Measurements from ENCODE around the gene MARCHF6. TPM values are rescaled to one million over a fixed set of nuclear protein-coding genes. Genes with fewer than 3 reads are reported as not detected.
"Not testable (repeated sequence)": the region's sequence is repeated elsewhere in the genome, so short reads cannot be mapped to it uniquely, and the experiment has no call there.

The MARCHF6 gene
- polyA plus RNA-seq, 3 donors from 2014 or later = 23.3 to 54.5 (median 52.5) TPM

- H3K27me3 Mint-ChIP-seq (ENCODE audit: low read depth in 3 of 3); H3K9me3 Mint-ChIP-seq; H3K4me3 Mint-ChIP-seq; H3K4me1 Mint-ChIP-seq; DNase-seq: not testable (repeated sequence)
- H3K36me3 Mint-ChIP-seq = peaks cover 17 to 49% (median 26%) of the 10 kb centered on the region in 3 donors
- H3K27ac Mint-ChIP-seq = peak overlapping the region in 3 of 6 donors; percentile 9 to 23 (median 22)
Measured at GRCh38 chr5:10392567-10393328, 39.3 kb downstream of the MARCHF6 start.

GRCh38 chr5:10393491-10393890 lies 40.0 kb downstream of the MARCHF6 start:
- peaks cover 1 to 11% of the 10 kb centered on the region in 2 donors for H3K4me1 Mint-ChIP-seq
- H3K27ac Mint-ChIP-seq = peak overlapping the region in 4 of 6 donors; percentile 42 to 74 (median 60)
- no peaks in the 10 kb centered on the region for H3K9me3 Mint-ChIP-seq
- H3K36me3 Mint-ChIP-seq = peaks cover 17 to 52% (median 26%) of the 10 kb centered on the region in 3 donors
- DNase-seq = no peak
- no peak overlapping the region for H3K4me3 Mint-ChIP-seq
- H3K27me3 Mint-ChIP-seq (ENCODE audit: low read depth in 3 of 3) = no peaks in the 10 kb centered on the region

- H3K27me3 Mint-ChIP-seq (ENCODE audit: low read depth in 3 of 3) = peaks cover 0 to 3% (median 0%) of the 10 kb centered on the region in 3 donors
- peaks cover 1 to 11% of the 10 kb centered on the region in 2 donors for H3K4me1 Mint-ChIP-seq
- no peaks in the 10 kb centered on the region for H3K9me3 Mint-ChIP-seq
- H3K27ac Mint-ChIP-seq = peak overlapping the region in 1 of 6 donors; percentile 3
- DNase-seq = no peak
- no peak overlapping the region for H3K4me3 Mint-ChIP-seq
- H3K36me3 Mint-ChIP-seq = peaks cover 14 to 47% (median 20%) of the 10 kb centered on the region in 3 donors
Measured at GRCh38 chr5:10396552-10396951, 43.1 kb downstream of the MARCHF6 start.

GRCh38 chr5:10399839-10400238 lies 46.3 kb downstream of the MARCHF6 start:
- Mint-ChIP-seq H3K4me3 (no peak overlapping the region), H3K27me3 (ENCODE audit: low read depth in 3 of 3) (peaks cover 0 to 3% (median 0%) of the 10 kb centered on the region in 3 donors), H3K27ac (no peak overlapping the region), H3K9me3 (no peaks in the 10 kb centered on the region), H3K4me1 (peaks cover 1 to 5% of the 10 kb centered on the region in 2 donors), H3K36me3 (peaks cover 14 to 44% (median 18%) of the 10 kb centered on the region in 3 donors)
- DNase-seq = no peak

GRCh38 chr5:10400411-10400810 lies 46.9 kb downstream of the MARCHF6 start:
- no peak for DNase-seq
- Mint-ChIP-seq H3K4me3 (no peak overlapping the region), H3K4me1 (peaks cover 1 to 5% of the 10 kb centered on the region in 2 donors), H3K27me3 (ENCODE audit: low read depth in 3 of 3) (peaks cover 0 to 3% (median 0%) of the 10 kb centered on the region in 3 donors), H3K36me3 (peaks cover 12 to 42% (median 18%) of the 10 kb centered on the region in 3 donors), H3K9me3 (no peaks in the 10 kb centered on the region), H3K27ac (peak overlapping the region in 3 of 6 donors; percentile 0 to 51 (median 3))

- H3K27me3 Mint-ChIP-seq (ENCODE audit: low read depth in 3 of 3) = peaks cover 0 to 3% (median 0%) of the 10 kb centered on the region in 3 donors
- no peaks in the 10 kb centered on the region for H3K9me3 Mint-ChIP-seq
- no peak overlapping the region for H3K4me3 Mint-ChIP-seq
- peak overlapping the region in 1 of 6 donors; percentile 20 for H3K27ac Mint-ChIP-seq
- H3K4me1 Mint-ChIP-seq = peaks cover 1 to 5% of the 10 kb centered on the region in 2 donors
- no peak for DNase-seq
- peaks cover 10 to 41% (median 18%) of the 10 kb centered on the region in 3 donors for H3K36me3 Mint-ChIP-seq
Measured at GRCh38 chr5:10400831-10401230, 47.3 kb downstream of the MARCHF6 start.

GRCh38 chr5:10401498-10401897 lies 48.0 kb downstream of the MARCHF6 start:
- DNase-seq = no peak
- Mint-ChIP-seq H3K36me3 (peaks cover 10 to 38% (median 16%) of the 10 kb centered on the region in 3 donors), H3K9me3 (no peaks in the 10 kb centered on the region), H3K4me3 (no peak overlapping the region), H3K27me3 (ENCODE audit: low read depth in 3 of 3) (peaks cover 0 to 3% (median 0%) of the 10 kb centered on the region in 3 donors), H3K4me1 (peaks cover 0 to 5% of the 10 kb centered on the region in 2 donors), H3K27ac (peak overlapping the region in 1 of 6 donors; percentile 18)

Other genes with a start within 250 kb of the MARCHF6 start
- 10 to 100 TPM in 2 of 3 donors, 1 to 10 TPM in 1; 9.5 to 16.0 (median 14.1) TPM for gene ATPSCKMT, start 103.8 kb upstream of the MARCHF6 start, polyA plus RNA-seq
- gene CCT5, start 103.4 kb upstream of the MARCHF6 start, polyA plus RNA-seq = 100 to 1,000 TPM; 182 to 227 (median 211) TPM
- gene CMBL, start 45.8 kb upstream of the MARCHF6 start, polyA plus RNA-seq = under 1 TPM in 2 of 3 donors, not detected in 1; 0.35 to 0.84 TPM
- gene ROPN1L, start 88.2 kb downstream of the MARCHF6 start, polyA plus RNA-seq = 1 to 10 TPM; 4.3 to 9.1 (median 5.8) TPM
- gene ANKRD33B, start 210.4 kb downstream of the MARCHF6 start, polyA plus RNA-seq = under 1 TPM in 2 of 3 donors, not detected in 1; 0.13 to 0.15 TPM